Tibial nerve (tissue), 4 donors: Measurements from ENCODE around the gene OR2V2. TPM values are rescaled to one million over a fixed set of nuclear protein-coding genes. Genes with fewer than 3 reads are reported as not detected.
A peak's percentile ranks its signal among the peaks of the same experiment; 100 is the strongest.

ENCODE experiments used
- DNase-seq, 2 donors: peaks; one replicate each; pipeline ENCODE4 v3.0.0-alpha.2; 2019; ENCODE audit warnings: low spot score in 2 of 2
- H3K27ac ChIP-seq, 4 donors: fragments of 200-600 bp; sonication (generic) in 3 of 4; one replicate each; pipeline ENCODE4 v1.5.1; 2017 to 2019; ENCODE audit warnings: mild to moderate bottlenecking in 1 of 4
- H3K27me3 ChIP-seq, 2 donors: fragments of 200-600 bp; sonication (generic) in 1 of 2; one replicate each; pipeline versions ENCODE4 v1.5.1 to v1.6.0; 2017 to 2019
- H3K36me3 ChIP-seq, 3 donors: fragments of 200-600 bp; sonication (generic); one replicate each; pipeline ENCODE4 v1.5.1; 2018 to 2019
- H3K4me1 ChIP-seq, 4 donors: fragments of 200-600 bp; sonication (generic) in 3 of 4; one replicate each; pipeline ENCODE4 v1.5.1; 2017 to 2019
- H3K4me3 ChIP-seq, 4 donors: fragments of 200-600 bp; sonication (generic) in 3 of 4; one replicate each; pipeline ENCODE4 v1.5.1; 2017 to 2019; ENCODE audit warnings: mild to moderate bottlenecking in 1 of 4, moderate library complexity in 1 of 4
- H3K9me3 ChIP-seq, 4 donors: fragments of 200-600 bp; sonication (generic) in 3 of 4; one replicate each; pipeline ENCODE4 v1.5.1; 2017 to 2019
- EP300 ChIP-seq, 2 donors: sonication (generic); formaldehyde crosslinking; IDR thresholded peaks; one replicate each; pipeline ENCODE4 v1.6.1; 2017; ENCODE audit warnings: antibody characterized with exemption in 2 of 2, mild to moderate bottlenecking in 1 of 2
- POLR2A ChIP-seq, 2 donors: fragments of 450-650 bp; IDR thresholded peaks; one replicate each; pipeline ENCODE4 v1.6.1; 2017; ENCODE audit warnings: antibody characterized with exemption in 2 of 2, mild to moderate bottlenecking in 2 of 2, moderate library complexity in 2 of 2
- WGBS, 2 donors: methylation state at CpG; one replicate each; pipeline ENCODE4 v1.1.5; 2018; 5-methylcytosine and 5-hydroxymethylcytosine counted together
- total RNA-seq, 4 donors: library from RNA; depleted of rRNA; stranded (reverse); fragments of >200 nt; gene quantifications; one replicate each; pipeline ENCODE4 v1.1.0, GENCODE V29; 2016
- TF ChIP-seq, protein P1 (sequence below), 5 experiments: fragments of 200-600 bp in 3 of 5; fragments of 450-650 bp in 2 of 5; sonication (generic) in 3 of 5; IDR thresholded peaks; one replicate each; pipeline ENCODE4 v1.5.1; 2016 to 2019; ENCODE audit warnings: antibody characterized with exemption in 5 of 5, mild to moderate bottlenecking in 3 of 5, moderate library complexity in 2 of 5

Gene OR2V2
- total RNA-seq, 4 donors from 2014 or later = not detected

DNA sequence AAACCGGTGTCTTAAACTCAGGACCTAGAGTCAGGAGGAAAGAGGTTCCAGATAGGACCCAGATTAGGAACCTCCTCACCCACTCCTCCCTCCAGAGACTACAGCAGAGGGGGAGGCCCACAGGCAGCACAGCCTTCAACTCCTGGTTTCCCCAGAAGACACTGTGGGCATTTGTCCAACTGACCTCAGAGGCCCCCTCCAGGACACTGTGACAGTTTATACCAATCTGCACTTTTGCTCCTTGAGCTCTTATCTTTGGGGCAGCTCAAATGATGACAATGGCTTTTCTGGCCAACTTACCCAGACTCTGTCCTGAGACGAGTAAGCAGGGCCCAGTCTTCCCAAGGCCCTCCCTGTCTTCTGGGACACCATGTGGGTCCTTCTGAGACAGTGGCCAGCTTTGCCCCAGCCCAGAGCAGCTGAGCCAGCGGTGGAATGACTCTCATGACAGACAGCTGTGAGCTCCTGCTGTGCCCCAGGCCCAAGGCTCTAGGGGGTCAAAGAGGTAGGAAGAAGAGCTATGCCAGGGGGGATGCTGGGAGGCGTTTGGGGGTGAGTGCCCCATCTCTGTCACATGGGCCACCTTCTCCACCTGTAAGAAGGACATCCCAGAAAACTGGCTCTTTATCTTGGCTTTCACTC is 14.3 kb downstream of the OR2V2 start:
- Histone ChIP-seq H3K27ac (peak overlapping the region in 2 of 4 donors; percentile 71 to 81), H3K4me3 (peak overlapping the region in 1 of 4 donors; percentile 35)
- 75 to 76% methylated on average over 3 to 4 of the region's 4 CpGs for WGBS, 2 donors

DNA sequence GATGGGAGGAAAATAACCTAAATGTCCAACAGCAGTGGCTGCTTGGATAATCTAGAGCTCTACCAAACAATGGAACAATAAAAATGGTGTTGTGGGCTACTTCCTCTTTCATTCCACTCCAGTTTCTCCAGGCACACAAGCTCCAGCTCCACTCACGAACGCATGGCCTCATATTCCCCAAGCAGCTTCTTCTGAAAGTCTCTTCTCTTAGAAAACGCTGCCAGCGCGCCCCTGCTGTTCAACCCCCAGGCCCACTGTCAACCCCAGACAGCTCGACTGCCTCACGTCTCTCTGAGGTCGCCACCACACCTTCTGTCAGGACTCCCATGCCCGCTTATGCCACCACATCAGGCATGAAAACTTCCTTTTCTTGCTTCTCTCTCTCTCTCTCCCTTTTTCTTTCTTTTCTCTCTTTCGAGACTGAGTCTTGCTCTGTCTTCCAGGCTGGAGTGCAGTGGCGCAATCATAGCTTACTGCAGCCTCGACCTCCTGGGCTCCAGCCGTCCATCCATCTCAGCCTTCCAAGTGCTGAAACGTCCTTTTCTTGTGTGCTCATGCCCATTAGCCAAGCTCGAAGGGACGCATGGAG is 16.2 kb downstream of the OR2V2 start:
- H3K27me3 ChIP-seq = peaks cover 0 to 47% of the 10 kb centered on the region in 2 donors
- no peak for DNase-seq
- WGBS, 2 donors = 24 to 31% methylated on average over 16 of the region's 16 CpGs

More for the DNA sequence above, 14.3 kb downstream of the OR2V2 start:
- H3K9me3 ChIP-seq = no peaks in the 10 kb centered on the region
- no peaks in the 10 kb centered on the region for H3K36me3 ChIP-seq
- H3K4me1 ChIP-seq = peaks cover 0 to 24% (median 2%) of the 10 kb centered on the region in 4 donors
- TF ChIP-seq EP300 (IDR thresholded peaks at IDR 0.05) = no peak
- TF ChIP-seq POLR2A (IDR thresholded peaks at IDR 0.05) = no peak
- TF ChIP-seq, protein P1, sequence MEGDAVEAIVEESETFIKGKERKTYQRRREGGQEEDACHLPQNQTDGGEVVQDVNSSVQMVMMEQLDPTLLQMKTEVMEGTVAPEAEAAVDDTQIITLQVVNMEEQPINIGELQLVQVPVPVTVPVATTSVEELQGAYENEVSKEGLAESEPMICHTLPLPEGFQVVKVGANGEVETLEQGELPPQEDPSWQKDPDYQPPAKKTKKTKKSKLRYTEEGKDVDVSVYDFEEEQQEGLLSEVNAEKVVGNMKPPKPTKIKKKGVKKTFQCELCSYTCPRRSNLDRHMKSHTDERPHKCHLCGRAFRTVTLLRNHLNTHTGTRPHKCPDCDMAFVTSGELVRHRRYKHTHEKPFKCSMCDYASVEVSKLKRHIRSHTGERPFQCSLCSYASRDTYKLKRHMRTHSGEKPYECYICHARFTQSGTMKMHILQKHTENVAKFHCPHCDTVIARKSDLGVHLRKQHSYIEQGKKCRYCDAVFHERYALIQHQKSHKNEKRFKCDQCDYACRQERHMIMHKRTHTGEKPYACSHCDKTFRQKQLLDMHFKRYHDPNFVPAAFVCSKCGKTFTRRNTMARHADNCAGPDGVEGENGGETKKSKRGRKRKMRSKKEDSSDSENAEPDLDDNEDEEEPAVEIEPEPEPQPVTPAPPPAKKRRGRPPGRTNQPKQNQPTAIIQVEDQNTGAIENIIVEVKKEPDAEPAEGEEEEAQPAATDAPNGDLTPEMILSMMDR (IDR thresholded peaks at IDR 0.05) = no peak
- H3K27me3 ChIP-seq = peaks cover 0 to 28% of the 10 kb centered on the region in 2 donors
- DNase-seq = no peak

DNA sequence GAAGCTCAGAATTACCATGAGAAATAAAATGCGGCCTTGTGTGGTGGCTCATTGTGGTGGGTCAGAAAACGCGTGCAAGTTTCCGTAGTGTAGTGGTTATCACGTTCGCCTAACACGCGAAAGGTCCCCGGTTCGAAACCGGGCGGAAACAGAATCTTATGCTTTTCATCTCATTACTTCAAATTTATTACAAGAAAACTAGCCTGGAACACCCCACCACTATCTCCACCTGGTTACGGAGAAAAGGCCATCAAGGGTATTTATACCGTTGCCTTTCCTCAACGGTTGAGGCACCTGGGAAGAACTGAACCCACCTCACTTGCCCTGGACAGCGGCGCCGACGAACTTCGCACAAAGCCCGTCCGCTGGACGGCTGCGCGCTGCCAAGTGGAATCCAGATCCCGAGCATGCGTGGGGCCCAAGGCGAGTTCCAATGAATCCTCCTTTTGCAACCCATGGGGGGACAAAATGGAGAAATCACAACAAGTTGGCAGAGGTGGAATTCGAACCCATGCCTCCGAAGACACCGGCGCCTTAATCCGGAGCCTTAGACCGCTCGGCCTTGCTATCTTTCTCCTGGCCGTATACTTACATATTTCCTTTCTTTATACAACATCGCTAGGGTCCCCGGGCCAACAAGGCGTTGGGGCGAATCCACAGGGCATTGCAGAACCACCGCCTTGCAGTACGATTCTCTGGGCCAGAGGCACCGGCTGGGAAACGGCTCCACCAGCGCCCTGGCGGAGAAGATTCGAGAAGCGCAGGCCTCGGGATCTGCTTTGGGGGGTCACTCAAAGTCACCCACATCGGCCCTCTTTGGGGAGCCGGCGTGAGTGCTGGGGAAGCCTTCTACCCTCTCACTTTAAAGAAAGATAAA is 16.9 kb downstream of the OR2V2 start:
- Histone ChIP-seq H3K9me3 (no peaks in the 10 kb centered on the region), H3K4me3 (no peak overlapping the region), H3K36me3 (no peaks in the 10 kb centered on the region), H3K27ac (no peak overlapping the region), H3K27me3 (peaks cover 0 to 54% of the 10 kb centered on the region in 2 donors), H3K4me1 (peaks cover 0 to 21% (median 2%) of the 10 kb centered on the region in 4 donors)
- no peak for DNase-seq
- 16 to 18% methylated on average over 41 to 45 of the region's 52 CpGs for WGBS, 2 donors
- no peak for TF ChIP-seq POLR2A (IDR thresholded peaks at IDR 0.05)
- TF ChIP-seq EP300 (IDR thresholded peaks at IDR 0.05) = no peak
- TF ChIP-seq, protein P1 (IDR thresholded peaks at IDR 0.05) = no peak

More for the DNA sequence above, 16.2 kb downstream of the OR2V2 start:
- H3K9me3 ChIP-seq = no peaks in the 10 kb centered on the region
- peaks cover 0 to 24% (median 2%) of the 10 kb centered on the region in 4 donors for H3K4me1 ChIP-seq
- H3K36me3 ChIP-seq = no peaks in the 10 kb centered on the region
- TF ChIP-seq POLR2A (IDR thresholded peaks at IDR 0.05) = no peak
- TF ChIP-seq EP300 (IDR thresholded peaks at IDR 0.05) = no peak
- TF ChIP-seq, protein P1 (IDR thresholded peaks at IDR 0.05) = no peak
- H3K27ac ChIP-seq = no peak overlapping the region
- no peak overlapping the region for H3K4me3 ChIP-seq

DNA sequence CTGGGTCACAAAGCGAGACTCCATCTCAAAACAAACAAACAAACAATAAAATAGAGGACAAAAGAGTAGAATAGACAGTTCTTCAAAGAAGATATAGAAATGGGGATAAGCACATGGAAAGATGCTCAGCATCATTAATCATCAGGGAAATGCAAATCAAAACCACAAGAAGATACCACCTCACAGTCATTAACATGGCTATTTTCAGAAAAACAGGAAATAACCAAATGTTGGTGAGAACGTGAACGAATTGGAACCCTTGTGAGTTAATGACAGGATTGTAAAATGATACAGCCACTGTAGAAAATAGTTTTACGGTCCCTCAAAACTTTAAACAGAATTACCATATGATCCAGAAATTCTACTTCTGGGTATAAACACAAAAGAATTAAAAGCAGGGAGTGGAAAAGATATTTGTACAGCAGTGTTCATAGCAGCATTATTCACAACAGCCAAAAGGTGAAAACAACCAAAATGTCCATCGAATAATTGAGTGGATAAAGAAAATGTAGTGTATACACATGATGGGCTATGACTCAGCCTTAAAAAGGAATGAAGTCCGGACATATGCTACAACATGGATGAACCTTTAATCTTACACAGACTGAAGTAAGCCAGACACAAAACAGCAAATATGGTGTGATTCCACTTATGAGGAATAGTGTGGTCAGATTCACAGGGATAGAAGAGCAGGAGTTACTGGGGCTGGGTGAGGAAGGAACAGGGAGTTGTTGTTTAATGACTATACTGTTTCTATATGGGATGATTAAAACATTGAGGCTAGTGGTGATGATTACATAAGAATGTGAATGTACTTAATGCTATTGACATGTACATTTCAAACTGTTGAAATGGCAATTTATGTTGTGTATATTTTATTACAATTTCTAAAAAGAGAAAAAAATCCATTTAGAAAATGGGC is 19.7 kb downstream of the OR2V2 start:
- Histone ChIP-seq H3K36me3 (no peaks in the 10 kb centered on the region), H3K9me3 (no peaks in the 10 kb centered on the region), H3K27me3 (peaks cover 0 to 82% of the 10 kb centered on the region in 2 donors), H3K4me3 (no peak overlapping the region), H3K4me1 (peaks cover 0 to 16% (median 2%) of the 10 kb centered on the region in 4 donors), H3K27ac (no peak overlapping the region)
- 64 to 65% methylated on average over 6 of the region's 6 CpGs for whole genome bisulfite sequencing, 2 donors
- no peak for DNase-seq
- TF ChIP-seq POLR2A (IDR thresholded peaks at IDR 0.05) (no peak), EP300 (IDR thresholded peaks at IDR 0.05) (no peak)
- TF ChIP-seq, protein P1 (IDR thresholded peaks at IDR 0.05) = no peak
